NCI-H2227 (cell line): ENCODE results near the gene KIAA1217.

Experiments
- DNase-seq: peaks from one replicate; lab custom pipeline; 2025; ENCODE audit not compliant: unreplicated experiment; lab: John Stamatoyannopoulos, UW

KIAA1217 gene

GRCh38 chr10:24574578-24575155, 365.7 kb downstream of the KIAA1217 start:
- DNase-seq: no peak

GRCh38 chr10:24575481-24576002, 366.6 kb downstream of the KIAA1217 start:
- DNase-seq: no peak

- DNase-seq: no peak
Measured at GRCh38 chr10:24579448-24579847, 370.5 kb downstream of the KIAA1217 start.

- no peak for DNase-seq
Measured at GRCh38 chr10:24579906-24580305, 371.0 kb downstream of the KIAA1217 start.

GRCh38 chr10:24589265-24589664, 380.3 kb downstream of the KIAA1217 start:
- DNase-seq: no peak

- DNase-seq: no peak
Measured at GRCh38 chr10:24590697-24591457, 381.9 kb downstream of the KIAA1217 start.

- no peak for DNase-seq
Measured at GRCh38 chr10:24596217-24596930, 387.4 kb downstream of the KIAA1217 start.

GRCh38 chr10:24597426-24597825, 388.5 kb downstream of the KIAA1217 start:
- DNase-seq: no peak
